GM23338 (cell line): ENCODE results near the gene FAM193B. TPM values are rescaled to one million over a fixed set of nuclear protein-coding genes. Genes with fewer than 3 reads are reported as not detected.

Source experiments
- ATAC-seq: fragments of 200-7000 bp; cut with Tn5 transposase; 3 replicates; pipeline ENCODE4 v1.9.1; 2020
- DNase-seq: peaks from one replicate; pipeline ENCODE4 v3.0.0-alpha.2; 2015; ENCODE audit warnings: low spot score
- H2AFZ ChIP-seq: fragments of 200-600 bp; sonication (generic); 2 replicates; pipeline ENCODE4 v1.8.0; 2016; ENCODE audit warnings: antibody characterized with exemption, mild to moderate bottlenecking, moderate library complexity
- H3F3A ChIP-seq: fragments of 200-600 bp; sonication (generic); replicated peaks from 2 replicates; pipeline ENCODE4 v1.8.0; 2017; ENCODE audit warnings: antibody characterized with exemption, mixed run types, low read depth
- H3K27ac ChIP-seq: fragments of 200-600 bp; sonication (generic); 2 replicates; pipeline ENCODE4 v1.6.1; 2016; ENCODE audit warnings: low read depth
- H3K27me3 ChIP-seq: fragments of 200-600 bp; sonication (generic); 2 replicates; pipeline ENCODE4 v1.8.0; 2016; ENCODE audit warnings: mild to moderate bottlenecking, mixed run types, moderate library complexity; ENCODE audit not compliant: insufficient read depth
- H3K36me3 ChIP-seq: fragments of 200-600 bp; sonication (generic); 2 replicates; pipeline ENCODE4 v1.8.0; 2016; ENCODE audit warnings: mild to moderate bottlenecking; ENCODE audit not compliant: insufficient read depth
- H3K4me1 ChIP-seq: fragments of 200-600 bp; sonication (generic); 2 replicates; pipeline ENCODE4 v1.8.0; 2016; ENCODE audit warnings: mild to moderate bottlenecking, moderate library complexity; ENCODE audit not compliant: insufficient read depth
- H3K4me2 ChIP-seq: fragments of 200-600 bp; sonication (generic); 2 replicates; pipeline ENCODE4 v1.7.1; 2017; ENCODE audit warnings: mixed run types
- H3K4me3 ChIP-seq: fragments of 200-600 bp; sonication (generic); 2 replicates; pipeline ENCODE4 v1.6.1; 2016; ENCODE audit warnings: mixed run types
- H3K79me2 ChIP-seq: fragments of 200-600 bp; sonication (generic); replicated peaks from 2 replicates; pipeline ENCODE4 v1.8.0; 2017; ENCODE audit warnings: mild to moderate bottlenecking; ENCODE audit not compliant: insufficient read depth
- H3K9me2 ChIP-seq: fragments of 200-600 bp; sonication (generic); 2 replicates; pipeline ENCODE4 v1.8.0; 2017; ENCODE audit not compliant: insufficient read depth
- H4K20me1 ChIP-seq: fragments of 200-600 bp; sonication (generic); replicated peaks from 2 replicates; pipeline ENCODE4 v1.8.0; 2017; ENCODE audit warnings: mild to moderate bottlenecking; ENCODE audit not compliant: insufficient read depth
- H3K27ac Mint-ChIP-seq: 2 replicates; pipeline ENCODE4 v1.8.0; 2020; ENCODE audit warnings: inconsistent platforms, mild to moderate bottlenecking, moderate library complexity, mixed read lengths
- H3K27me3 Mint-ChIP-seq: 3 replicates; pipeline ENCODE4 v1.8.0; 2022; ENCODE audit warnings: low read depth, mild to moderate bottlenecking, moderate library complexity, mixed read lengths, inconsistent platforms; ENCODE audit not compliant: insufficient read depth, poor library complexity
- H3K36me3 Mint-ChIP-seq: 3 replicates; pipeline ENCODE4 v1.8.0; 2021; ENCODE audit warnings: low read depth, mild to moderate bottlenecking, inconsistent platforms, moderate library complexity, mixed read lengths
- H3K4me1 Mint-ChIP-seq: 3 replicates; pipeline ENCODE4 v1.8.0; 2020; ENCODE audit warnings: mild to moderate bottlenecking, inconsistent platforms, mixed read lengths
- H3K4me3 Mint-ChIP-seq: 3 replicates; pipeline ENCODE4 v1.8.0; 2021; ENCODE audit warnings: moderate library complexity, mild to moderate bottlenecking, inconsistent platforms, mixed read lengths
- H3K9me3 Mint-ChIP-seq: 3 replicates; pipeline ENCODE4 v1.8.0; 2020; ENCODE audit warnings: moderate library complexity, mild to moderate bottlenecking, inconsistent platforms, mixed read lengths
- EZH2 ChIP-seq: fragments of 200-600 bp; sonication (generic); IDR thresholded peaks from one replicate; pipeline ENCODE4 v1.8.0; 2017; ENCODE audit warnings: antibody characterized with exemption, mild to moderate bottlenecking, low read depth; ENCODE audit not compliant: unreplicated experiment
- EZH2phosphoT487 ChIP-seq: fragments of 200-600 bp; sonication (generic); IDR thresholded peaks from one replicate; pipeline ENCODE4 v1.8.1; 2018; ENCODE audit warnings: antibody characterized with exemption; ENCODE audit not compliant: unreplicated experiment
- POLR2AphosphoS5 ChIP-seq: IDR thresholded peaks from 2 replicates; pipeline ENCODE4 v1.6.1; 2016; ENCODE audit warnings: antibody characterized with exemption, low read depth
- REST ChIP-seq: IDR thresholded peaks from one replicate; pipeline ENCODE4 v1.6.1; 2018; ENCODE audit warnings: antibody characterized with exemption; ENCODE audit not compliant: unreplicated experiment
- STAT1 ChIP-seq: IDR thresholded peaks from one replicate; pipeline ENCODE4 v1.6.1; 2016; ENCODE audit warnings: antibody characterized with exemption; ENCODE audit not compliant: unreplicated experiment
- ZNF114 ChIP-seq: fragments of 250-450 bp; sonication (Bioruptor Pico); IDR thresholded peaks from 2 replicates; pipeline ENCODE4 v1.5.0; 2020; ENCODE audit warnings: mild to moderate bottlenecking, moderate library complexity
- ZNF462 ChIP-seq: fragments of 250-450 bp; sonication (Bioruptor Pico); IDR thresholded peaks from 2 replicates; pipeline ENCODE4 v1.5.0; 2020; ENCODE audit warnings: mild to moderate bottlenecking, moderate library complexity
- polyA plus RNA-seq: library from polyadenylated mRNA; unstranded; fragments of >200 nt; fragmentation: Nextera tagmentation; extraction: Ambion mirVana; gene quantifications from 2 replicates; pipeline ENCODE4 v1.2.1, GENCODE V29; 2016
- total RNA-seq: library from RNA; depleted of rRNA; stranded (reverse); fragments of >200 nt; shearing (Covaris generic); gene quantifications from 2 replicates; pipeline ENCODE4 v1.2.3, GENCODE V29; 2014
- TF ChIP-seq, protein P1 (sequence below), 2 experiments: fragments of 200-600 bp in 1 of 2; sonication (generic) in 1 of 2; conservative IDR thresholded peaks; 2 replicates each; pipeline versions ENCODE4 v1.5.1 to v1.6.1; 2016 to 2017; ENCODE audit warnings: antibody characterized with exemption in 2 of 2, low read depth in 2 of 2, mild to moderate bottlenecking in 2 of 2, moderate library complexity in 1 of 2

The FAM193B gene
- total and polyA plus RNA-seq, 2 experiments from 2014 or later: 44.4 to 58.6 TPM

GRCh38 chr5:177487975-177488374 is 66.4 kb downstream of the FAM193B start:
- H3K9me2 ChIP-seq: no peaks in the 10 kb centered on the region
- Mint-ChIP-seq H3K4me3 (no peak overlapping the region), H3K9me3 (peaks cover 2% of the 10 kb centered on the region; the same call in 1 of the 3 replicates), H3K36me3 (peaks cover 78% of the 10 kb centered on the region), H3K4me1 (peaks cover 12% of the 10 kb centered on the region), H3K27me3 (peaks cover 30% of the 10 kb centered on the region), H3K27ac (no peak overlapping the region)
- no peak overlapping the region for H3K4me2 ChIP-seq
- no peak for ATAC-seq
- no peaks in the 10 kb centered on the region; the same call in 1 of the 2 replicates for H4K20me1 ChIP-seq
- peaks cover 13% of the 10 kb centered on the region; the same call in 1 of the 2 replicates for H3F3A ChIP-seq
- no peak overlapping the region for H3K27ac ChIP-seq
- no peaks in the 10 kb centered on the region for H3K27me3 ChIP-seq
- H3K4me1 ChIP-seq: peaks cover 5% of the 10 kb centered on the region; the same call in 1 of the 2 replicates
- no peak overlapping the region for H2AFZ ChIP-seq
- H3K79me2 ChIP-seq: no peaks in the 10 kb centered on the region
- no peak overlapping the region for H3K4me3 ChIP-seq
- peaks cover 14% of the 10 kb centered on the region for H3K36me3 ChIP-seq
- no peak for DNase-seq
- TF ChIP-seq ZNF114: no peak
- no peak; the same call in 1 of the 2 replicates for TF ChIP-seq POLR2AphosphoS5
- no peak for TF ChIP-seq STAT1
- TF ChIP-seq, protein P1, sequence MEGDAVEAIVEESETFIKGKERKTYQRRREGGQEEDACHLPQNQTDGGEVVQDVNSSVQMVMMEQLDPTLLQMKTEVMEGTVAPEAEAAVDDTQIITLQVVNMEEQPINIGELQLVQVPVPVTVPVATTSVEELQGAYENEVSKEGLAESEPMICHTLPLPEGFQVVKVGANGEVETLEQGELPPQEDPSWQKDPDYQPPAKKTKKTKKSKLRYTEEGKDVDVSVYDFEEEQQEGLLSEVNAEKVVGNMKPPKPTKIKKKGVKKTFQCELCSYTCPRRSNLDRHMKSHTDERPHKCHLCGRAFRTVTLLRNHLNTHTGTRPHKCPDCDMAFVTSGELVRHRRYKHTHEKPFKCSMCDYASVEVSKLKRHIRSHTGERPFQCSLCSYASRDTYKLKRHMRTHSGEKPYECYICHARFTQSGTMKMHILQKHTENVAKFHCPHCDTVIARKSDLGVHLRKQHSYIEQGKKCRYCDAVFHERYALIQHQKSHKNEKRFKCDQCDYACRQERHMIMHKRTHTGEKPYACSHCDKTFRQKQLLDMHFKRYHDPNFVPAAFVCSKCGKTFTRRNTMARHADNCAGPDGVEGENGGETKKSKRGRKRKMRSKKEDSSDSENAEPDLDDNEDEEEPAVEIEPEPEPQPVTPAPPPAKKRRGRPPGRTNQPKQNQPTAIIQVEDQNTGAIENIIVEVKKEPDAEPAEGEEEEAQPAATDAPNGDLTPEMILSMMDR (conservative IDR thresholded peaks at IDR 0.05; ENCODE audit: low read depth in 2 of 2): peak; percentile 8 to 49; a peak in 2 of 4 replicates
- TF ChIP-seq EZH2: no peak
- no peak for TF ChIP-seq REST

DNA sequence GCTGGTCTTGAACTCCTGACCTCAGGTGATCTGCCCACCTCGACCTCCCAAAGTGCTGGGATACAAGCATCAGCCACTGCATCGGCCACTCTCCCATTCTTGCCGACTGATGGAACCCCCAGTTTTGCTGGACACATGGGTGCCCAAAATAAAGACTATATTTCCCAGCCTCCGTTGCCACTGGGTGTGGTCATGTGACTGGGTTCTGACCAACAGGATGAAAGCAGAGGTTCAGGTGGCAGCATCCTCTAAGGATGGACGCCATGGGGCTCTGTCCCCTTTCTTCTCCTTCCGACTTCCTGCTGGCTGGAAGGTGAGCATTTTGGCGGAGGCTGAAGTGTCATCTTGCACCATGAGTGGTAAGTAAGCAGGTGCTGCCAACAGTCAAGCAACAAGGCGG is 67.2 kb downstream of the FAM193B start:
- H3K27ac Mint-ChIP-seq: no peak overlapping the region
- H3K27me3 ChIP-seq: no peaks in the 10 kb centered on the region
- H2AFZ ChIP-seq: no peak overlapping the region
- H3K4me3 ChIP-seq: no peak overlapping the region
- H3F3A ChIP-seq: 0 out of 2 replicates have a peak, but pooled peaks cover 6% of the 10 kb centered on the region
- H3K79me2 ChIP-seq: no peaks in the 10 kb centered on the region
- peaks cover 14% of the 10 kb centered on the region for H3K36me3 ChIP-seq
- DNase-seq (no peak), ATAC-seq (no peak)
- peaks cover 2% of the 10 kb centered on the region; the same call in 1 of the 3 replicates for H3K9me3 Mint-ChIP-seq
- no peak overlapping the region for H3K27ac ChIP-seq
- no peaks in the 10 kb centered on the region; the same call in 1 of the 2 replicates for H4K20me1 ChIP-seq
- H3K4me3 Mint-ChIP-seq: no peak overlapping the region
- no peaks in the 10 kb centered on the region for H3K9me2 ChIP-seq
- no peak overlapping the region for H3K4me2 ChIP-seq
- H3K4me1 ChIP-seq: peaks cover 5% of the 10 kb centered on the region; the same call in 1 of the 2 replicates
- H3K36me3 Mint-ChIP-seq: peaks cover 78% of the 10 kb centered on the region
- H3K27me3 Mint-ChIP-seq: peaks cover 31% of the 10 kb centered on the region
- H3K4me1 Mint-ChIP-seq: peaks cover 6% of the 10 kb centered on the region
- TF ChIP-seq EZH2phosphoT487: no peak
- TF ChIP-seq ZNF462 (CRISPR knock-in tag): no peak
- TF ChIP-seq STAT1: no peak
- TF ChIP-seq POLR2AphosphoS5: no peak
